ENCODE results near the gene PCARE.

The PCARE gene

DNA sequence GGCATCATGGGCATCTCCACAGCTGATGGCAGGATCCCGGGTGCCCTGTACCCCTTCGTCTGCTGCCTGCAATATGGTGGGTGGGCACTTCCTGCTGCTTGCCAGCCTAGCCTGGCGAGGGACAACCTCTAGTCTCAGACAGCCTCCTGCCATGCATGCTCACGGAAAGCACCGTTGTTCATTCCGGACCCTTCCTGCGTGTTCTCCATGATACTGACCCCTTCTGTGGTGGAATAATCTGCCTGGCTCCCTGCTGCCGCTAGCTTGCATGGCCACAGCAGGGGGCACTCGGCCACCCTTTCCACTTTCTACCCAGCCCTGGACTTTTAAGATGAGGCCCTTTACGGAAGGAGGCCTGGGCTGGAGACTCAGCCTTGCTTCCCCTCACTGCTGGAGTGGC is 12.0 kb downstream of the PCARE start:
- no peak for DNase-seq

DNA sequence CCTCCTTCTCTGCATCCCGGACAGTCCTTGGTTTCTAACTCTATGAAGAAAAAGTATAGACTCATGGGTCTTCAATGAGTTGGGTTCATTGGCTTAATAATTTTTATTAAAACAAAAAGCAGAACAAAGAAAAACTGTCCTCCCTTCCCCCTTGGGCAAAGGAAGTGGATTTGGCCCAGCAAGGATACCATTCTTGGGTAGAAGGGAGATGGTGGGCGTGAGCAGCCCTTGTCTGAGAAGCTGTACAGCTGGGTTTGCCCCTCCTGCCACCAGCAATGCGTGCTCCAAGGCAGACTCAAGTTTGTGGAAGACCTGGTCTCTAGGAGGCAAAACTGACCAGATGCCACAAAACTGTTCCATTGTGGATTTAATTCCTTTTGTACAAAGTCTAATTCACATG is 12.7 kb downstream of the PCARE start:
- DNase-seq = no peak

DNA sequence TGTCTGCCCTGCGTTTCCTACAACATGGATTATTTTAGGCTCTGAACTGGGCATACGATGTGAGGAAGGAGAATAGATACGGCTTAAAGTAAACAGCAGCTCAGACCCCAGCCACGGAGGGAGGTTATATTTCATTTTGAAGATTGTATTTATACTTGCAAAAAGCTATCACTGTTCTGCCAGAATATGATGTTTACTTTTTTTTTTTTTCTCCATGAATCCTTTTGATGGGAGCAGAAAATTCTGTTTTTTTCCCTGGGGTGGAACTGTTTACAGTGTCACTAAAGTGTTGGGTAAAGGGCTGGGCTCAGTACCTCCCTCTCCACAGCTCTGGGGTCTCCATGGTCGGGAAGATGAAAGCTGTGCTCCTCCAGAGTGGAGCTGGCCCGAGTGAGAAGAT is 13.1 kb downstream of the PCARE start:
- DNase-seq = no peak

DNA sequence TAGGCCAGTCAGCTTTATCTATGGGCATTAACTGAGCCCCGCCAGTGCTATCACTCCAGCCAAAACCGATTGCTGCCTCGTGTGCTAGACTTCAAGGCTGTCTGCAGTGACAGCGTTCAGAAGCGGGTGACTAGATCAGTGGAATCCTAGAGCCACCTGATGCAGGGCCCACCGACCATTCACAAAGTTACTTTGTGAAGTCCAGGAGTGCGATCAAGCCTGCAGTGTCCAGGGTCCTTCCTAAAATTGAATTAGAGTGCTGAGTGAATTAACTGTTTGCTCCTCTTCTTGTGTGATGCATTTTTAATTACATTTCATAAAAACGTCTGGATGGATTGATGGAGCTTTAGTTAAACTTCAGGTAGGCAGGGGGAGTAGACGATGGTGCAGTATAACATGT is 13.9 kb downstream of the PCARE start:
- no peak for DNase-seq

DNA sequence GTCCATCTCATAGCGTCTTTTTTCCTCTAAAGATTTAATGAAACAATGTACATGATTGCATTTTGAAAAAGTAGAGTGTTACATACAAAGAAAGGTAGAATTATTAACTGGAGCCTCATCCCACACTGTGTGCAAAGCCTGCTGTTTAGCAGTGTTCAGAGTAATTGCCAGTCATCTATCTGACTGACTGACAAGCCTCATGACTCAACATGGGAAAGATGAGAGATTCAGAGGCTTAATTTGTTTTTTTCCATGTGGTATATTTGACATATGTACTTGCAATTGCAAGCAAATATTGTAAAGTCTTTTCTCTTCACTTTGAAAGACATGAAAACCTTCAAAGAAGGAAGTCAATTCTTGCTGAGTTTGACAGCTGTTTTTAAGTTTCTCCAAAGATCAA is 14.7 kb downstream of the PCARE start:
- no peak for DNase-seq

DNA sequence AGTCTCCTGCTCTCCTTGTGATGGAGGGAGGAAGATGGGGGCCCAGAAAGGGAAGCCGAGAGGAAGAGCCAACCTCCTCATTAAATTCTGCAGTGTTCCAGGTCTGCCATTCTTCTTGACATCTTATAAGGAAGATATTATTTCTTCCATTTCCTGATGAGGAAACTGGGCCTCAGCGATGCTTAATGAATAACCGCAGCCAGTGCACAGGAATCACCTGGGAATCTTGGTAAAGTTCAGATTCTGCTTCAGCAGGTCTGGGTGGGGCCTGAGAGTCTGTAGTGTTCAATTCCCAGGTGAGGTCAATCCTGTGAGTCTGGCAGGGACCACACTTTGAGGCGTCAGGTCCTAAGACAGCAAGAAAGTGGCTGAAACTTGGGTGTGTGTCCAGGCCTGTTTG is 17.3 kb downstream of the PCARE start:
- no peak for DNase-seq

DNA sequence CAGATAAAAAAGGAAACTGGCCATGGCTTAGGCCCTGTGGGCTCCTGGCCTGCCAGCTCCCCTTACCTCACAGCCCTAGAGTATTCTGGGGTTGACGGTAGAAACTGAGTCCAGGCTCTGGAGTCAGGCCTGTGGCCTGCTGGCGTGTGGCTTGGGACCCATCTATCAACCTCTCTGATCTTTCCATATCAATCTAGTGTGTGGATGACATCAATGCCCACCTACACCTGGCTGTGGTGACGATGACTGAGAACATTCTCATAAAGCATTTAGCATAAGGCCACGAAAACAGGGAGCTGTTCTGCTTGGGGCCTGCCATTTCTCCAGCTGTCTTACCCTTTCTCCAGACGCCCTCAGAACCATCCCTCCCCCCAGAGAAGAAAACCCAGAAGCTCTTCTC is 17.9 kb downstream of the PCARE start:
- DNase-seq = no peak

DNA sequence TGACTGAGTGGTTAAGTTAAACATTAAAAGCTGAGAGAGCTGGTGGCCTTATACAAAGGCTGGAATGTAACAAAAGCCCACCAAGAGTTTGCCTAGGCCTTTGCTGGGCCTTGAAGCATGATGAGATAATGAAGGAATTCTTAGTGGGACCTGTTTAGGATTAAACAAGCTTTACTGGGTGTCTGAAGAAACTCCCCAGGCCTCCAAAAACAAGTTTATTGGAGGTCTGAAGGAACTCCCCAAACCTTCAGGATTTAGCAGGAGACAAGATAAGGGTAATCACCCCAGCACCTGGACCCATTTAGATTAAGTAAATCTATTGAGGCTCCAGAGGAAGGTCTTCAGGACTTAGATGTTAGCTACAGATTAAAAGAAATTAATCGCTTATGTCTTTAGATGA is 18.7 kb downstream of the PCARE start:
- no peak for DNase-seq

DNA sequence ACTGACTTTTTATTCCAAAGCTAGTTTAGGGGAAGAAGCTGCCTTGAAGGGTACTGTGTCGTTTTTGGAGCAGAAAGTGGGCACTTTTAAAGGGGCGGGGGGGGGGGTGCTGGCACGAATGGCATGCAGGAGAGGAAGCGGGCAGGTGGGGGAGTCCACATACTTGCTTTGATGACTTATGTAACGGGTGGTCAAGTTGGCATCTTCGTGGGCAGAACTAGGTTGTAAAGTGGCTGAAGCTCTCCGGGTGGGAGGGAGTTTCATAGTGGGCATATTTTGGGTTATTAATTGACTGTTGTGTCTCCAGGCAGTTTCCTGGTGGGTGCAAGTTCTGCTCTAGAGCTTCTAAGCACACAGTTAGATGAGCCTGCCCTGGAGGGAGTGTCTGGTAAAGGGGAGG is 19.9 kb downstream of the PCARE start:
- no peak for DNase-seq

DNA sequence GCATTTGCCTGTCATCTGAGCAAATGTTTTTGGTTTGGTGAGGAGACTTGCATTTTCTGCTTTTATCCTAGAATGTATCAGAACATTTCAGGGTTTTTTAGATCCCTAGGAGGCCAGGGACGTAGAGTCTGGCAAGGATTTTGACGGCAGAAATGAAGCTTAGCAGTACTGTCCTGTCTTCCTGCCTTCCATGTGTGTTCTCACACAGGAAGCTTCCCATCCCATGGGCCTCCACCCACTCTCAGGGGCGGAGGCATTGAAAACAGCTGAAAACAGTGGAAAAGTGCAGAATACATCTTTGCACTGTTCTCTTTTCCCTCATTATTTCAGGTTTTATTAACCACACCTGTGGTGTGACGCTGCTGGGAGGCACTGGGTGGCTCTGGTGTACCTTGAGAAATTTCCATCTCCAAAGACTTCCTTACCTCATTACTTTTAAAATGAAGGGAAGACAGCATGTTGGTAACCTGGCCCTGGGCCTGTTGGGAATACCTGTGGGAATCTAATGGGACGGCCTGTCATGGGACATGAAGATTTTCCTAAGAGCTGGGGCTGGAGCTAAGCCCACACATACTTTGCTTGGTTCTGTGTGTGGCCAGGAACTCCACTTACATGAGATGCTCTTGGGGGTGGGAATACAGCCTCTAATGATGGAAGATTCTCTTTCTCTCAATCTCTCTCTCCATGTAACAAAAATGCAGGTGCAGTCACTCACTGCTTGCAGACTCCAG is 20.5 kb downstream of the PCARE start:
- DNase-seq = no peak

DNA sequence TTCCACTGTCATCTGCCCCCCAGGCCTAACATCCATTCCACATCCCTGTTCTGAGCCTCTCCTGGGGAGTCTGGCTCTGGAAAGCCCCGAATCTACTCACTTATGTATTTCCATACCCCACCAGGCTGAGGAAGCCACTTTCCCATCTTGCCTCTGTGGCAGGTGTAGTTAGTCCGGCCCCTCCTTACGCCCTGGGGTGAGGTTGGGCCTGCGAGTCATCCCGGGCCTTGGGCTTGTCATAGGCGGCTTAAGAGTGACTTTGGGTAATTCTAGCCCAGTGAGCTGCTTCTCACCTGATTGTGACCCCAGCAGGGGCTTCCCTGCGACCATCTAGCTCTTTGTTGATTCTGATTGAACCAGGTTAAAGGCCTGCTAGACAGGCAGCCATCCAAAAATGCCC is 21.1 kb downstream of the PCARE start:
- no peak for DNase-seq

DNA sequence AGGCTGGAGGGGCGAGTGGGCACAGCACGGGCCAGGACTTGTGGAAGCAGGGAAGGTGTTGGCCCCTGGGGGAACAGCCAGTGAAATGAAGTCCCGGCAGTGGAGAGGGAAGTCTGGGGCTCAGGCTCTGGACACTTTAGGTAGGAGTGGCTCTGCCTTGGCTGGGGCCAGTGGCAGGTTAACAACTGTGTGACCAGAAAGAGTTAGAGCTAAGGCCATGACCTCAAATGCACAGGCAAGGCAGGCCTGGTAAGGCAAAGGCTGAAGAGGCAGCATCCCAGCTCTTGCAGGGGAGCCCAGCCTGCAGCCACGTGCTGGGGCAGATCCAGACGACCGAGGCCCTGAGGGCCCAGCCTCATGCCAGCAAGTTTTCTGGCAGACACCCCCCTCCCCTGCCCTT is 21.5 kb downstream of the PCARE start:
- DNase-seq = no peak

DNA sequence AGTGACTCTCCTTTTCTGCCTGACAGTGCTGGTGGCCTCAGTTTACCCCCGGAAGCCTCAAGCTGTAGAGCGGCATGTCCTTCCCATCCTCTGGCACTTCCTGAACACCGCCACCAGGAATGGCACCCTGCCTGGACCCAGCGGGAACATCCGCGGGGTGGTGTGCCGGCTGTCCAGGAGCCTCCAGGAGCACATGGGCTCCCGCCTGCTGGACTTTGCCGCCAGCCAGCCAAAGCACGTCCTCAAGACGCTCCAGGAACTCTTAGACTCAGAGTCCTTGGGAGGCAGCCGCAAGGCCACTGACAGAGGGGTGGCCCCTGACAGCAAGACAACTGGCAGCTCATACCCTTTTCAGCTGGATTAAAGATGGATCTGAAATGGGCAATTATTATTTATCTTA is 22.6 kb downstream of the PCARE start:
- DNase-seq = no peak

DNA sequence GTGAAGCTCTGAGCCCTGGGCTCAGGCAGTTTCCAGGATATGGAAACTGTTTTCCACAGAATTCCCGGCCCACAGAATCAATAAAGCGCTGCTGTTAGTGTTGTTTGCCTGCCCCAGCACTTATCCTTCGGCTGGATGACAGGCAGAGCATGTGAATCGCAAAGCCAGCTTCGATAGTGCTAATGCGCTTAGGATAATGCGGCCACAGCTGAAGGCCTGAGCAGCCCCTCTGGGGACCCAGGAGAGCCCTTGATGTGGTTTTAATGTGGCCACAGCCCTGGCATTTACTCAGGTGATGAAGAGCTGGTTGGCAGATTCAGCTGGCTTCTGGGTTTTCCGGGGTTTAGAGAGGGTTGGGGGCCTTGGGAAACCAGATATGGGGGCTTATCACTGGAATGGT is 23.7 kb downstream of the PCARE start:
- no peak for DNase-seq

DNA sequence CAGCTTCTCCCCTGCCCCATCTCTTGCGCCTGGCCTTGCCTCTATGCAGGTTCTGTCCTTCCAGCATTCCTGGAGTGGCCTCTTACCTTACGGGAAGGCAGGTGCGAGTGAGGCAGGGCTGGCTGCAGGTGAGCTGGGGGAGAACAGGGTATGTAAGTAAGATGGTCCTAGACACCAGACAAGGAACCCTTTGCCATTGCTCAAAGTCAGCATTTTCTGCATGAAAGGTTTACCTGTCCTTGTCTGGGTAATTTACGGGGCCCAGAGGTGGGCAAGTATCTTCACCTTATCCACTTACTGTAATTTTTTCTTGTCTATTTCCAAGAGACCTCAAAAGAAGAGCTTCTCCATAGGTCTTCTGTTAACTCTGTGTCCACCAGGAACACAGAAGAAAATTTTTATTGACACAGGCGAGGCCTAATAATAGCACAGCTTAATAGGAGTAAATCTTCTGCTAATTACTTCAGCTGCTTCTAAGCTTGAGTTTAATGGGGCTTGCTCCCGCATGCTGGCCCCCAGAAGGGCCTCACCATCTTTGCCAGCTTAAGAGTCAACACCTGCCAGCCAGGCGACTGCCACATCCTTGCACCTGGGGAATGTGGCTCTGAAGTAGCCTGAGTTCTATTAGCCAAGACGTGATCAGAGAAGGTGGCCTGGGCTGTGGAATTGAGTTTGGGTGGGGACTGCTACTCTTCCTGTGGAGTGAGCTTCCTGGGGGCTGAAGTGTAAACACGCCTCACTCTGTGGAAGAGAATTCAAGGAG is 27.1 kb downstream of the PCARE start:
- no peak for DNase-seq

DNA sequence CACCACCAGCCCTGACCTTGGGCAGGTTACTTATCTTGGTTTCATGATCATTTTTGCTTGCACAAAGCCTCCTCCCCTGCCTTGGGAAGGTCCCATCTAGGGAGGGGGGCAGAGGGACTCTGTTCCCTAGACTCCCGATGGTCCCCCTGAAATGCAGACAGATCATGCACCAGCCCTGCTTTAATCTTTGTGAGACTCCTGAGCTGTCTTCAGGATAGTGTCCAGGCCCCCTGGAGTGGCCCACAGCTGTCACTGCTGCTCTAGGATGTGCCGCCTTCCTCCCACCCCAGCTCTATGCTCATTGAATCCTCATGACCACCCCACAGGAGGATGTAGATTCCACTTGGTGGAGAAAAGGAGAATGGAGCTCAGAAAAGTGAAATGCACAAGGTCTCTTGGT is 28.0 kb downstream of the PCARE start:
- no peak for DNase-seq

DNA sequence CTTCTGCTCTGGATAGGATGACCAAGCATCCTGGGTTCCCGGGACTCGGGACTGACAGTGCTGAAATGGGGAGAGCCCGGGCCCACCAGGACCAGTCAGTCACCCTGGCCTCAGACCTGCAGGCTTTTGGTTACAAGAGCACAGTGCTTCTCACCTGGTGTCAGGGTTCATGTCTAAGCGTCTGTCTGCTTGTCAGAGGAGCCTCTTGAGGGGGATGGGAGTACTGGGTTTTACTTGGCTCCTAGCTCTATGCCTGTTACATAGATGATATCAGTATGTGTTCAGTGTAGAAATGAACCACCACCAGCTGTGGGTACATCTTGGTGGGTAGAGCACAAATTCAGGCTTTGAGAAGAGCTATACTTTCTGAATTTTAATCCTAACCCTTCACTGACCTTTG is 29.9 kb downstream of the PCARE start:
- DNase-seq = no peak

DNA sequence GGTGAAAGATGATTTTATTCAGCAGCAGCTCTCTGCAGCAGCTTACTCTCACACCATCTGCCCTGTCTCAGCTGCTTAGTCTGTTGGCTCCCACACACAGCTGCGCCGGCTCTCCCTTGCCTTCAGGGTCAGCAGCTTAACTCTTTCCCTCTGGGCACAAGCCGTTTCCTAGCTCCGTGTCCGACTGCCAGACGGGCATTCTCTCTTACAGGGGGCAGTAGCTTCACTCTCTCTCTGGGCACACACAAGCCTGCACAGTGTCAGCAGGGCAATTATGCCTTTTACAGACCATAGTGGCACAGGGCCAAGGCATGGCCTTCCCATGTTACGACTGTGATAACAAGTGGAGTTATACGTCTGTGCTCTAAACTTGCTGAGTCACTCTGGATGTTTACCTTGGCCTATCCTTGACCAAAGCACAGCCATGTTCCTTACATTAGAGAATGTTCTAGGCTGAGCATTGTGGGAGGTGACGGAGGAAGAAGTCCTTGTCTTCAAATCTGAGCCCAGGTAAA is 31.7 kb downstream of the PCARE start:
- no peak for DNase-seq

DNA sequence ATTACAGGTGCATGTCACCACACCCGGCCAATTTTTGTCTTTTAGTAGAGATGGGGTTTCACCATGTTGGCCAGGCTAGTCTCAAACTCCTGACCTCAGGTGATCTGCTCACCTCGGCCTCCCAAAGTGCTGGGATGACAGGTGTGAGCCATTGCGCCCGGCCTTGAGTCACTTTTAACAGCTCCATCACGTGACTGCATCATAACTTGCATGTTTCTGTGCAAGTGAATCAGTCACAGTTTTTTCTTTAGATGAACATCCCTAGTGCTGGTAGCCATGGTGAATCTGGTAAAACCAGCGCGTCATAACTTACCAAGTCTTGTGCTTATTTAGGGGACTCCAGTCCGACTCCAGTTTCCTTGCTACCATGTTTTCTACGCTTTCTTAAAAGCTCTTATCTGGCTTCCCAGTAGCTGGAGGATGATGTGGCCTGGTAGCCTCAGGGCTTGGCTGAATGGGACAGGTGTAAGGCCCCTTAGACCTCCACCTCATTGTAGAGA is 33.1 kb downstream of the PCARE start:
- no peak for DNase-seq

DNA sequence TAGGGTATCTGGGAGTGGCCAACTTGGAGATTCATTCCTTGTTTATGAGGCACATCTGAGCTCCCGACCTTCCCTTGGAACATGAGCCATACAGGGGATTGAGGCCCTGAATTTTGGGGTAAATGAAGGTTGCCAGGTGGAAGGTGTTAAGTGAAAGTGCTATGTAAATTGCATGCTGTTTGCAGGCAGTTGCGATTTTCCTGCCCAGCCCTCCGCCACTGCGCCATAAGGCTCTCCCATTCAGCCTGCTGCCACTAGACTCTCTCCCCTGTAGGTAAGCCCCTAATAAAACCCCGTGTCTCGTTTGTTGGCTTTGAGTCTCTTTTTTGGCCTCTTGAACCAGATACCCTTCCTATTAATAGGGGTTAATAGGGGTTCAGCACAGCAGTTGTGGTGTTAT is 33.8 kb downstream of the PCARE start:
- no peak for DNase-seq

DNA sequence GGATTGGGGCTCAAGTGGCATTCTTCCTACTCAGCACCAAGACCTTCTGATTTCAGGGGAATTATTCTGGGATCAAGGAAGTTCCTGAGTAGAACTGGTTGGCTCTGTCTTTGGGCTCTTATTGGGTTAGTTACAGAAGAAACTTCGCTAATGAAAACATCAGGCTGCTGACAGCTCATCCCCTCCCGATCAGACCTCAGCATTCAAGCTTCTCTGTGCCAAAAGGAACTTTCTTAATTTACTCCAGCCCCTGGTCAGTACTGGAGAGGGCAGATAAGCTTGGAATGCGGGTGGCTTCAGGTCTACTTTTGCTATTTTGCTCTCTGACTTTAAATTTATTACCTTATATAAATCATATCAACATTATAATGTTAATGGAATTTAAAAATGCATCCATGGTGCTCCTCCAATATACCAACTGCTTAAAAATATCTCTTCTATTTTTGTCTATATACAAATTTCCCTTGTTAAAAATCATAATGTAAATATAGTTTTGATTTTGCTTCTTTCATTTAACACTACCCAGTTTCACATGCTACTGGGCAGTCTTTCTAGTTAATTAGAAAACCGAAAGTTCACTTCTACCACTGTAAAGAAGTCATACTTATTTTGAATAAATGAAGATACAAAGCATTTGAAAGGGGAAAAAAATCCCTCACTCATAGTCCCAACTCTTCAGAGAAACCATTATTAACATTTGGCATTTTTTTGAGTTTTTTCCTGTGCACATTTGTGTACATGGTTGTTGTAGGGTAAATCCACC is 34.4 kb downstream of the PCARE start:
- DNase-seq = no peak

DNA sequence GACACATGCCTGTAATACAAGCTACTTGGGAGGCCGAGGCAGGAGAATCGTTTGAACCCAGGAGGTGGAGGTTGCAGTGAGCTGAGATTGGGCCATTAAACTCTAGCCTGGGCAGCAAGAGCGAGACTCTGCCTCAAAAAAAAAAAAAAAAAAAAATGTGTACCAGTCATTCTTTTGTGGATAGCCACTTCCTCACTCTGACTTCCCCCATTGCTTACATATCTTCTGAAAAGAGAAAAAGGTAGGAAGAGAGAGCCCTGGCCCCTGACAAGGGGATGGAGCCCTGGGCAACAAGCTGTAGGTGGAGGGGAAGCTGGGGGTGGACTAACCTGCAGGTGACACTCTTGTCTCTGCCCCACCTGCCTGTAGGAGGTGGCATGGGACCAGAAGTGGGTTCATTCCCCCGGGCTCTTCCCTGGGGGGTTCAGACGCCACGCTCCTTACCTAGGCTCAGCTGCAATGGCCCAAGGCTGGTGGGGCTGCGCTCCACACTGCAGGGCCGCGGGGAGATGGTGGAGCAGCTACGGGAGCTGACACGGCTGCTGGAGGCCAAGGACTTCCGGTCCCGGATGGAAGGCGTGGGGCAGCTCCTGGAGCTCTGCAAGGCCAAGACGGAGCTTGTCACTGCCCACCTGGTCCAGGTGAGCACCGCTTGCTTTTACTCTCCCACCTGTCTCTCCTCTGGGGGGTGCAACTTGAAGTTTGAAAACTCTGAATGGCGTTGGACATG is 39.1 kb downstream of the PCARE start:
- no peak for DNase-seq

DNA sequence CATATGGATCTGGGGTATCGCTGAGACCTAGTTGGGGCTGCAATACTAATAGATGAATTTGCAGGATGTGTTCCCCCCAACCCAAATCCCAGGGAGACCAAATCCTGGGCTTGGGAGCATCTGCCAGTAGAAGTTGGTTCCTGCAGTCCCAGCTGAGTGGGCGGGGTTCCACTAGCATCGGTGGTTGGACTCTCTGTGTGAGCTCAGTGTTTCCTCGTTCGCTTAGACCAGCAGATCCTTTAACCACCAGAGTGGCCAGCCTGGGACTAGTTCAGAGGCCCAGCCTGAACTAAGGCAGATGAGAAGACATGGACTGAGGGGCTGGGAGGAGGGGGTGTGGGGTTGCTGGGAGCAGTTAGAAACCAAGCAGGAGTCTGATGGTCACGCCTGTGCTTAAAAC is 40.7 kb downstream of the PCARE start:
- DNase-seq = no peak

Measured in stimulated activated CD4-positive, alpha-beta T cell treated with anti-CD3 and anti-CD28 coated beads, Interleukin-2, amount 100 ng/mL, for 48 hours (primary cell).